HCT116 (cell line): Measurements from ENCODE around the gene MYPN.

Source experiments
- CTCF ChIP-seq, 3 experiments: fragments of 200-600 bp in 1 of 3; sonication (generic) in 1 of 3; IDR thresholded peaks in 2 of 3; conservative IDR thresholded peaks in 1 of 3; 2 replicates each; pipeline ENCODE4 v1.5.1; 2012 to 2017; ENCODE audit warnings: low read depth in 2 of 3, low read length in 2 of 3, antibody characterized with exemption in 1 of 3, borderline replicate concordance in 1 of 3, control low read depth in 1 of 3, mild to moderate bottlenecking in 1 of 3, mixed read lengths in 1 of 3, mixed run types in 1 of 3, moderate library complexity in 1 of 3; ENCODE audit not compliant: insufficient read depth in 1 of 3
- EGR1 ChIP-seq: IDR thresholded peaks from 2 replicates; pipeline ENCODE4 v1.6.1; 2012; ENCODE audit warnings: low read depth
- EZH2phosphoT487 ChIP-seq: fragments of 200-600 bp; IDR thresholded peaks from 2 replicates; pipeline ENCODE4 v1.6.1; 2018; ENCODE audit warnings: antibody characterized with exemption, borderline replicate concordance
- JUND ChIP-seq: IDR thresholded peaks from 2 replicates; pipeline ENCODE4 v1.6.1; 2012
- MAX ChIP-seq: IDR thresholded peaks from 2 replicates; pipeline ENCODE4 v1.6.1; 2012
- POLR2A ChIP-seq: IDR thresholded peaks from 2 replicates; pipeline ENCODE4 v1.7.0; 2011; ENCODE audit warnings: borderline replicate concordance; ENCODE audit not compliant: insufficient read depth, insufficient read length; ENCODE audit errors: extremely low read depth
- SP1 ChIP-seq: IDR thresholded peaks from 2 replicates; pipeline ENCODE4 v1.6.1; 2012; ENCODE audit warnings: low read depth
- TCF7L2 ChIP-seq: IDR thresholded peaks from 2 replicates; pipeline ENCODE4 v1.7.0; 2011; ENCODE audit warnings: borderline replicate concordance, inconsistent platforms; ENCODE audit not compliant: insufficient read depth, insufficient read length; ENCODE audit errors: extremely low read depth
- YY1 ChIP-seq: IDR thresholded peaks from 2 replicates; pipeline ENCODE4 v1.6.1; 2011; ENCODE audit warnings: low read length, low read depth, moderate library complexity, mild to moderate bottlenecking; ENCODE audit not compliant: insufficient replicate concordance; ENCODE audit errors: extremely low read depth

GRCh38 chr10:68137171-68137570 lies 27.9 kb downstream of the MYPN start:
- TF ChIP-seq CTCF (IDR thresholded peaks at IDR 0.05 in 2 of 3, conservative IDR thresholded peaks at IDR 0.05 in 1 of 3; ENCODE audit: borderline replicate concordance in 1 of 3, insufficient read depth in 1 of 3, low read depth in 2 of 3, low read length in 2 of 3): no peak
- no peak for TF ChIP-seq JUND
- TF ChIP-seq EGR1: no peak
- no peak for TF ChIP-seq MAX
- no peak for TF ChIP-seq EZH2phosphoT487
- TF ChIP-seq SP1: no peak
- TF ChIP-seq POLR2A: no peak
- no peak for TF ChIP-seq YY1
- TF ChIP-seq TCF7L2: no peak
